H1 (cell line): ENCODE data around the gene IGSF9.

Experiments
- ASH2L ChIP-seq: fragments of 200-600, 300-600 bp; sonication (generic); IDR thresholded peaks from one replicate; pipeline ENCODE4 v1.7.1; 2017; ENCODE audit warnings: low read length
- TAF1 ChIP-seq: IDR thresholded peaks from 2 replicates; pipeline ENCODE4 v1.6.1; 2011; ENCODE audit warnings: mild to moderate bottlenecking, low read depth, low read length
- TF ChIP-seq, protein P1 (sequence below), 3 experiments: IDR thresholded peaks; 1 replicate in 2 of 3; 2 replicates in 1 of 3; pipeline versions ENCODE4 v1.5.1 to v1.6.1; 2011; ENCODE audit warnings: low read length in 3 of 3, mild to moderate bottlenecking in 3 of 3, inconsistent platforms in 2 of 3, low read depth in 1 of 3, moderate library complexity in 1 of 3; ENCODE audit not compliant: insufficient read depth in 1 of 3; ENCODE audit errors: control extremely low read depth in 1 of 3

DNA sequence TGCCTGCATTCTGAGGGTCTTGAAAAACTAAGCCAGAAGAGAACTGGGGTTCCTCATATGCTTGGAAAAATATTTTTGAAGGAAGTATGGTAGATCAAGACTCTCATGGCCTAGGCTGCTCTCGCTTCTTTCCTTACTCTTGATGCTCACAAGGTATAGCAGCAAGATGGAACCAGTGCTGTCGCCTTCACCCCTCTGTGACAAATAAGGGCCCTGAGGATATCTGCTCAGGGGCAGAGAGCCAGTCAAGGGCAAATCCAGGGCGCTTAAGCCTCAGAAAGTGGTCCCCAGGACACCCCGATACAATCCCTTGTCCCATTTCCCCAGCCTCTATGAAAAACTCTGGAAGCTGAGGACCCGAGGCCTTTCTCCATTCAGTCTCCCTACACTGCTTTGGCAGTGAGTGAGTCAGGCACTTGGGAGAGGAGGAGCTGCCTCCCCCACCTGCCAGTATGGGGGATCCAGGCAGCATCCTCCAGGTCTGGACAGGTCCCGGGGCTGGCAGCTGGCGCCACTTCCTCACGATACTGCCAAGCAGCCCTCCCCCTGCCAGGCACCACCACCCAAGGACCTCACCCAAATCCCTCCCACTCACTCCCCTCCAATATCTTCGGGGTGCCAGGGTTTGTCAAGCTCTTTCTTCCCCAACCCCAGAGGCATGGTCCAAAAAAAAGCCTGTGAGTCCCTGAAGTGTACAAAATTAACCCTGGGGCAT lies 1.3 kb downstream of the IGSF9 start:
- TF ChIP-seq ASH2L (no peak), TAF1 (no peak)
- TF ChIP-seq, protein P1, sequence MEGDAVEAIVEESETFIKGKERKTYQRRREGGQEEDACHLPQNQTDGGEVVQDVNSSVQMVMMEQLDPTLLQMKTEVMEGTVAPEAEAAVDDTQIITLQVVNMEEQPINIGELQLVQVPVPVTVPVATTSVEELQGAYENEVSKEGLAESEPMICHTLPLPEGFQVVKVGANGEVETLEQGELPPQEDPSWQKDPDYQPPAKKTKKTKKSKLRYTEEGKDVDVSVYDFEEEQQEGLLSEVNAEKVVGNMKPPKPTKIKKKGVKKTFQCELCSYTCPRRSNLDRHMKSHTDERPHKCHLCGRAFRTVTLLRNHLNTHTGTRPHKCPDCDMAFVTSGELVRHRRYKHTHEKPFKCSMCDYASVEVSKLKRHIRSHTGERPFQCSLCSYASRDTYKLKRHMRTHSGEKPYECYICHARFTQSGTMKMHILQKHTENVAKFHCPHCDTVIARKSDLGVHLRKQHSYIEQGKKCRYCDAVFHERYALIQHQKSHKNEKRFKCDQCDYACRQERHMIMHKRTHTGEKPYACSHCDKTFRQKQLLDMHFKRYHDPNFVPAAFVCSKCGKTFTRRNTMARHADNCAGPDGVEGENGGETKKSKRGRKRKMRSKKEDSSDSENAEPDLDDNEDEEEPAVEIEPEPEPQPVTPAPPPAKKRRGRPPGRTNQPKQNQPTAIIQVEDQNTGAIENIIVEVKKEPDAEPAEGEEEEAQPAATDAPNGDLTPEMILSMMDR (IDR thresholded peaks at IDR 0.05; ENCODE audit: control extremely low read depth in 1 of 3, insufficient read depth in 1 of 3, low read depth in 1 of 3, low read length in 3 of 3): no peak
